Caki2 (cell line): ENCODE results near the gene SKIC2. TPM values are rescaled to one million over a fixed set of nuclear protein-coding genes. Genes with fewer than 3 reads are reported as not detected.
"Not testable (repeated sequence)": the region's sequence is repeated elsewhere in the genome, so short reads cannot be mapped to it uniquely, and the experiment has no call there.

Experiments used
- DNase-seq: peaks from one replicate; pipeline ENCODE4 v3.0.0-alpha.2; 2015; ENCODE audit warnings: low read depth
- in situ Hi-C: cut with HindIII; loops from 2 replicates; pipeline ENCODE4 v1.10.0; 2016; ENCODE audit warnings: low sequenced_read_pairs, low pct_unique_long_range_greater_than_20kb, mixed read lengths
- total RNA-seq: library from RNA; depleted of rRNA; stranded (reverse); fragments of >200 nt; shearing (Covaris generic); gene quantifications from 2 replicates; pipeline ENCODE4 v1.2.3, GENCODE V29; 2014; ENCODE audit warnings: low replicate concordance

Gene SKIC2
- total RNA-seq, 1 experiment from 2014 or later = 29.2 TPM

GRCh38 chr6:31966506-31966905, 7.5 kb downstream of the SKIC2 start:
- DNase-seq = no peak
- in situ Hi-C loops = no loop called here

- DNase-seq = no peak
- in situ Hi-C loops = no loop called here
Measured at GRCh38 chr6:31966997-31967925, 8.3 kb downstream of the SKIC2 start.

- in situ Hi-C loops = no loop called here
- no peak for DNase-seq
Measured at GRCh38 chr6:31967926-31968320, 8.9 kb downstream of the SKIC2 start.

GRCh38 chr6:31968326-31968725, 9.4 kb downstream of the SKIC2 start:
- in situ Hi-C loops = no loop called here
- DNase-seq = no peak

- in situ Hi-C loops = no loop called here
Measured at GRCh38 chr6:31968791-31969711, 10.1 kb downstream of the SKIC2 start.

GRCh38 chr6:31969712-31970603, 11.0 kb downstream of the SKIC2 start:
- no peak for DNase-seq
- in situ Hi-C loops = no loop called here

More at GRCh38 chr6:31968791-31969711, 10.1 kb downstream of the SKIC2 start:
- DNase-seq = no peak

- DNase-seq = no peak
- in situ Hi-C loops = no loop called here
Measured at GRCh38 chr6:31970604-31971271, 11.8 kb downstream of the SKIC2 start.

GRCh38 chr6:31971279-31971992, 12.5 kb downstream of the SKIC2 start:
- DNase-seq = no peak
- in situ Hi-C loops = no loop called here

- in situ Hi-C loops = no loop called here
- DNase-seq = peak; percentile 100
Measured at GRCh38 chr6:31971993-31972708, 13.2 kb downstream of the SKIC2 start, which contains the start of gene DXO. Gene DXO (minus strand): TSS chr6:31972138. CDS start chr6:31971675, 463 bp downstream.

GRCh38 chr6:31972709-31973350, 13.9 kb downstream of the SKIC2 start:
- DNase-seq = peak; percentile 38
- in situ Hi-C loops = no loop called here

GRCh38 chr6:31976065-31976464, 17.1 kb downstream of the SKIC2 start:
- in situ Hi-C loops, DNase-seq: not testable (repeated sequence)

- DNase-seq = no peak
- in situ Hi-C loops = no loop called here
Measured at GRCh38 chr6:31977816-31978431, 18.9 kb downstream of the SKIC2 start.

GRCh38 chr6:31978831-31979230, 19.9 kb downstream of the SKIC2 start:
- in situ Hi-C loops = no loop called here
- DNase-seq = no peak

- in situ Hi-C loops = no loop called here
- no peak for DNase-seq
Measured at GRCh38 chr6:31979238-31979898, 20.4 kb downstream of the SKIC2 start.
